ENCODE results near the gene ACTRT3.

Gene ACTRT3

GRCh38 chr3:169769287-169770181 is at the start of gene ACTRT3:
TSS of gene ACTRT3 (minus strand) at chr3:169769561. CDS start at chr3:169769520, 41 bp downstream.
- DNase-seq (ENCODE audit: low read depth in 2 of 2), result peak; percentile 42 to 49

DNA sequence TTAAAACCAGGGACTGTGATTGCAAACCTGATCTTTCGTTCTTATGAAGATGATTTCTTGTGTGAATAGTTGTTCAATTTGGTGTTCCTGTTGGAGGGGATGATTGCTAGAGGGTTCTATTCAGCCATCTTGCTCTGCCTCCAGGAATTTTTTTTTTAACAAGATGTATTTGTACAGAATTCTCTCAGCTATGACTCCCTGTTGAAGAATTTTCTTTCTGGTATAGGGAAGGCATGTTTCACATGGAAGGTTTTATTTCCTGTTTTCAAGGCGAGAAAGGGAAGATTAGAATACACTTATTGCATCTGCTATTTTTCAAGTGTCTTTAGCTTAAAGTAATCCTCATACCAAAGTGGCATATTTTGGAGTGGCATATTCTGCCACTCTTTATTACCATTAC is 49.0 kb upstream of the ACTRT3 start:
- DNase-seq (ENCODE audit: low read depth in 2 of 2), result no peak

DNA sequence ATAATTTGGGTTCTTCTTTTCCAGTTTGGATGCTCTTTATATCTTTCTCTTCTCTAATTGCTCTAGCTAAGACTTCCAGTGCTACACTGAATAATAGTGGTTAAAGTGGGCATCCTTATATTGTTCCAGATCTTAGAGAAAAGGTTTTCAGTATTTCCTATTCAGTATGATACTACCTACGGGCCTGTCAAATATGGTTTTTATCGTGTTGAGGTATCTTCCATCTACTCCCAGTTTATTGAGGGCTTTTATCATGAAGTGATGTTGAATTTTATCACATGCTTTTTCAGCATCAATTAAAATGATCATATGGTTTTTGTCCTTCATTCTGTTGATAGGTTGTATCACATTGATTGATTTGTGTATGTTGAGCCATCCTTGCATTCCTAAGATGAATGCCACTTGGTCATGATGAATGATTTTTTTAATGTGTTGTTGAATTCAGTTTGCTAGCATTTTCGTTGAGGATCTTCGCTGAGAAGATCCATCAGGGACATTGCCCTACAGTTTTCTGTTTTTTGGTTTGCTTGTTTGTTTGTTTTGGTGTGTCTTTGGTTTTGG is 46.3 kb upstream of the ACTRT3 start:
- no peak for DNase-seq (ENCODE audit: low read depth in 2 of 2)

- peak; percentile 44 to 64 for DNase-seq (ENCODE audit: low read depth in 2 of 2)
These were observed 44.6 kb upstream of the ACTRT3 start for GRCh38 chr3:169813757-169814517.

- DNase-seq (ENCODE audit: low read depth in 2 of 2), result no peak
These were observed 43.9 kb upstream of the ACTRT3 start for GRCh38 chr3:169813278-169813677.

DNA sequence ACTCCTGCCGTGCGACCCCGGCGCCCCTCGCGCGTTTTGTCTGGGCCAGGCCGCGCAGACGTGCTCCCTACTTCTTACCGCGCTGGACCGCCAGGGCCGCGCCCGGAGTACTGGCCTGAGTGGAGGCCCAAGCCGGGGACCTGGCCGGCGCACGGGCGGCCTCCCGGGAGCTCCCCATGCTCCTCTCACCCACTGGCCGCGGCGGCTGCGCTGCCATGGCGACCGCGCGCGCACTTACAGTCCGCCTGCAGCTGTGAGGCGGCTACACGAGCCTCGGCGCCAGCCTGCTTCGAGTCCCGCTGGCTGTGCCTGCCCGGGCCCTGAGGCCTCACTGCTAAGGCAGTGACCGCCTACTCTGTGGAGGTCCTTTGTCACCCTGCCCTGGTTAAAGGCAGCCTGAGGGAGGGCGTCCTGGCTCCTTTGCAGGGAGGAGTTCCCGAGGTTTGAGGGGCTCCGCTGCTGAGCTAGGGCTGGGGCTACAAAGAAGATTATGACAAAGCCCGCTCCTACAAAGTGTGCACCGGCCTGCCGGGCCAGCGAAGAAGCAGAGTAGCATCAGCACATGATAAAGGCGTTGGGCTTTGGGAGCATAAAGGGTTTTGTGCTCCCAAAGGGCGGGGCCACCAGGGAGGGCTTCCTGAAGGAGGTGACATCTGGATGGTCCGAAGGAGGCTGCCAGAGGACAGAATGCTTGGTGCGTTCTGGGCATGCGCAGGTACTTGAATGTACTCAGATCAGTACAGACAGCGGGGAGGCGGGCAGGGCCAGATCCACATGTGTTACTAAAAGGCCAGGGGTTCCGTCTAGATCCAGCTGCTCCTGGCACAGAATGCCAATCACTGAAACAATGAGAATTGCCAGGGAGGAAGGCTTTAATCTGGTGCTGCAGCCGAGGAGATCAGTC is 43.2 kb upstream of the ACTRT3 start, which contains the start of the genes LRRC34 and LRRIQ4:
Gene LRRC34 (minus strand): TSS at position 573 of the 904 bp plus-strand sequence. CDS start 356 bp downstream, at position 217.
Gene LRRIQ4 (plus strand): TSS at position 539 of the 904 bp plus-strand sequence. CDS start 9,052 bp downstream, outside the sequence.
- DNase-seq (ENCODE audit: low read depth in 2 of 2), result peak; percentile 46 to 80

DNA sequence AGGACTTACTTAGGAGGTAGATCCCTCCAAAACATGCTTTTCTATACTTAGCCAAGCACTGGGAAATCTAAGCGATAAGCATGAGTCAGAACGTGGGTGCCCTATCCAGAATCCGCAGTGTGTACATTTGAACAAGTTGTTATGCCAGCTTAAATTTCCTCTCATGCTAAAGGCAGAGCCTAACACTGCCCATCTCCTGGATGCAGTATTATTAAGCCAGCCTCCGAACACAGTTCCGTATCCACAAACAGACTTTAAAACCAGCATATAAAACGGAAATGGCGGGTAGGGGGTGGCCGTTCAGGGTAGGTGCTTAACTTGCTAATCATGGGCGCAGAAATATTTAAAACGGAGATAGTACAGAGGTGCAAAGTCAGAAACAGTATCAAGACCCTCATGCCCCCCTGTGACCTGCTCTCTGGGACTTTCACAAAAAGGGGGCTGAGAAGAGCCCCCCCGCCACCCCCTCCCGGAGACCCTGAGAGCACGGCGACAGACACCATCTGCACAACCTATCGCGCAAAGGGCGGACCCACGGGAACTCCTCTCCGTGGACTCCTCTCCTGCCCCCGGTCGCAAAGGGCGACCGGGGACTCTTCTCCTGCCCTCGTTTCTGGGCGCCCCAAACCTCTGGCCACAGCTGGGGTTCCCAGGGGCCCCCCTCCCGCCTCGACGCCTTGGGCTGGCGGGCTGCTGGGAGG is 42.4 kb upstream of the ACTRT3 start:
- DNase-seq (ENCODE audit: low read depth in 2 of 2), result no peak

GRCh38 chr3:169809230-169809795 is 40.0 kb upstream of the ACTRT3 start:
- no peak for DNase-seq (ENCODE audit: low read depth in 2 of 2)

DNA sequence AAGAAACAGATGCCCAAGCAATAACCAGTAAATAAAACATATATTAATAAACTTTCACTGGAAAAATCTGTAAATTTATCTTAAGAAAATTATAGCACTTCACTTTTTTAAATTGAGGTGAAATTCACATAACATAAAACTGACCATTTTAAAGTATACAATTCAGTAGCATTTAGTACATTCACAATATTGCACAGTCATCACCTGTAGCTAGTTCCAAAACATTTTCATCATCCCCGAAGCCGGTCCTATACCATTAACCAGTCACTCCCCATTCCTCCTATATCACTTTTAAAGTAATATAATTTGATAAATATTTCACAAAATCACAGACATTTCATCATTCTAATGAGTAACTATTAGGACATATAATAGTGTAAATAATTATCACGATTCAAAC is 35.3 kb upstream of the ACTRT3 start:
- no peak for DNase-seq (ENCODE audit: low read depth in 2 of 2)

DNA sequence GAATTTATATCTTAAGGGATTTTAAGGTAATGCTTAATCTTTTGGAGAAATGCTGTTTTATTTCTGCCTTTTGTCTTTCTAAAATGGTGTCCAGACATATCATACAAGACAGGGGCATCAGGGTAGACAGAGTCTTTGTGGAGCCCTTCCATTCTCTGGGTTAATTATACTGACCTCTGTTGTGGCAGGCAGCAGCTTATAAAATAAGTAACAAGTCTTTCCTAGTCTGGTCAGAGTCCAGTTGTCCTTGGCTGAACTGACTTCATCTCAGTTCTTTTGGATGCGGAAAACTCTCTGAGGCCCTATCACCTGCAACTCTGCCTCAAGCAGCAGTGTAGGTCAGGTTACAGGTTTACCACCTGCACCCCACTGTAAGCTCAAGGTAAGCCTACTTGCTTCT is 23.0 kb upstream of the ACTRT3 start:
- DNase-seq (ENCODE audit: low read depth in 2 of 2), result no peak

- no peak for DNase-seq (ENCODE audit: low read depth in 2 of 2)
These were observed 21.5 kb upstream of the ACTRT3 start for GRCh38 chr3:169790687-169791429.

GRCh38 chr3:169790219-169790618 is 20.9 kb upstream of the ACTRT3 start:
- DNase-seq (ENCODE audit: low read depth in 2 of 2), result no peak

- no peak for DNase-seq (ENCODE audit: low read depth in 2 of 2)
These were observed 18.4 kb upstream of the ACTRT3 start for GRCh38 chr3:169787791-169788190.

GRCh38 chr3:169787120-169787519 is 17.8 kb upstream of the ACTRT3 start:
- DNase-seq (ENCODE audit: low read depth in 2 of 2), result no peak

GRCh38 chr3:169781209-169781855 is 12.0 kb upstream of the ACTRT3 start:
- DNase-seq (ENCODE audit: low read depth in 2 of 2), result no peak

DNA sequence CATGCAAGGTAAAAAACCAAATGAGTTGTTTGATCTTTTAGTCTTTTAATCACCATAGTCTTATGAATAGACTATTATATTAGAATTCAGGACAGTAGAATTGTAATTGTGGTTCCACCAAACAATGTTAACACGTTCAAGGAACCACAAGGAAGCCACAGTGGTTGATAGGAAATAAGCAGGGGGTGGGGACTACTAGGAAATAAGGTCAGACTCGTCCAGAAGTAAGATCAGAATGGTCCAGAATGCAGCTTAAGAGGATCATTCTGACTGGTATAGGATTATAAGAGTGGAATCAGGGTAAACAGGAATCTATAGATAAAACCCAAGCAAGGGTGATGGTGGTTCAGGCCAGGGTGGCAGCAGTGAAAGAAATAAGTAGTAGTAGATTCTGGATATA is 11.4 kb upstream of the ACTRT3 start:
- no peak for DNase-seq (ENCODE audit: low read depth in 2 of 2)

DNA sequence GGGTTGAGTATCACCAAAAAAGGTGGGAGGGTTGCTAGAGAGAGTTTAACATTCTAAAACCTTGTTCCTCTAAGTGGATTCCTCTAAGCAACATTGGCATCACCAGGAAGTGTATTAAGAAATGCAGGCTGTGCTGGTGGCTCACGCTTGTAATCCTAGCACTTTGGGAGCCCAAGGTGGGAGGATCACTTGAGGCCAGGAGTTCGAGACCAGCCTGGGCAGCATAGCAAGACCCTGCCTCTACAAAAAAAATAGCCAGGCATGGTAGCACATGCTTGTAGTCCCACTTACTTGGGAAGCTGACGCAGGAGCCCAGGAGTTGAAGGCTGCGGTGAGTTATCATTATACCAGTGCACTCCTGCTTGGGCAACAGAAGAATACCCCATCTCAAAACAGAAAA is 8.5 kb upstream of the ACTRT3 start:
- no peak for DNase-seq (ENCODE audit: low read depth in 2 of 2)

- no peak for DNase-seq (ENCODE audit: low read depth in 2 of 2)
These were observed 4.8 kb upstream of the ACTRT3 start for GRCh38 chr3:169774186-169774585.

All from stimulated activated CD4-positive, alpha-beta T cell treated with anti-CD3 and anti-CD28 coated beads, Interleukin-12 subunit alpha, Interleukin-12 subunit beta, amount 100 ng/mL, for 24 hours (primary cell).